Effector memory CD4-positive, alpha-beta T cell (primary cell): ENCODE results near the gene TFEB.
A peak's percentile ranks its signal among the peaks of the same experiment; 100 is the strongest.

Experiments
- DNase-seq, 3 donors: peaks; one replicate each; pipeline ENCODE4 v3.0.0-alpha.2; 2020
- H3K27ac ChIP-seq: 2 replicates; pipeline ENCODE4 v1.7.0; 2013; ENCODE audit warnings: mild to moderate bottlenecking, low read length, moderate library complexity; ENCODE audit not compliant: insufficient read depth, poor library complexity, severe bottlenecking
- H3K27me3 ChIP-seq: replicated peaks from 2 replicates; pipeline ENCODE4 v1.7.0; 2013; ENCODE audit warnings: mild to moderate bottlenecking, low read length; ENCODE audit not compliant: insufficient read depth, control insufficient read depth, poor library complexity, severe bottlenecking
- H3K36me3 ChIP-seq: 2 replicates; pipeline ENCODE4 v1.7.0; 2013; ENCODE audit warnings: mild to moderate bottlenecking, low read length, moderate library complexity; ENCODE audit not compliant: control insufficient read depth, insufficient read depth
- H3K4me1 ChIP-seq: 2 replicates; pipeline ENCODE4 v1.7.0; 2013; ENCODE audit warnings: low read length, mild to moderate bottlenecking; ENCODE audit not compliant: control insufficient read depth, insufficient read depth, poor library complexity, severe bottlenecking
- H3K4me3 ChIP-seq: 2 replicates; pipeline ENCODE4 v1.7.0; 2013; ENCODE audit warnings: low read length, low read depth, mild to moderate bottlenecking; ENCODE audit not compliant: insufficient read depth, poor library complexity, severe bottlenecking
- H3K9me3 ChIP-seq: 2 replicates; pipeline ENCODE4 v1.7.0; 2013; ENCODE audit warnings: mild to moderate bottlenecking, low read length, moderate library complexity; ENCODE audit not compliant: control insufficient read depth

Gene TFEB

DNA sequence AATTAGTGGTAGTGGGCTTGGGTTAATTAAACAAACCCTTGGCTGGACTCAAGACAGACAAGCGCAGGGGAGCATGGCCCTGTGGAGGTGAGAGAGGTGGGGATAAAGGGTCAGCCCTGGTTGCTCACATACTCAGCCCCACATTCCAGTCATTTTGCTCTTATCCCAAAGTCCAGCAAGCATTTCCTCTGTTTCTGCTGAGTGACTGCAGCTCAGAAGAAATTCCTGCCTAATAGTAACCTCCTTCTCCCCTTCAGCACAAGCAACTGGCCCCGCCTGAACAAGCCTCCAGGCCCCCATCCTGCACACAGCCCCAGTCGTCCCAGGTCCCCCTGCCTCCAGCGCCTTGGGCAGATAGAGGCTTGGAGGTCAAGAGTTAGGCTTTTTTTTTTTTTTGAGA lies 3.6 kb upstream of the TFEB start:
- Histone ChIP-seq H3K9me3 (no peaks in the 10 kb centered on the region), H3K4me3 (no peak overlapping the region), H3K4me1 (peaks cover under 1% of the 10 kb centered on the region), H3K27ac (no peak overlapping the region), H3K27me3 (no peaks in the 10 kb centered on the region), H3K36me3 (no peaks in the 10 kb centered on the region)
- DNase-seq, result no peak

DNA sequence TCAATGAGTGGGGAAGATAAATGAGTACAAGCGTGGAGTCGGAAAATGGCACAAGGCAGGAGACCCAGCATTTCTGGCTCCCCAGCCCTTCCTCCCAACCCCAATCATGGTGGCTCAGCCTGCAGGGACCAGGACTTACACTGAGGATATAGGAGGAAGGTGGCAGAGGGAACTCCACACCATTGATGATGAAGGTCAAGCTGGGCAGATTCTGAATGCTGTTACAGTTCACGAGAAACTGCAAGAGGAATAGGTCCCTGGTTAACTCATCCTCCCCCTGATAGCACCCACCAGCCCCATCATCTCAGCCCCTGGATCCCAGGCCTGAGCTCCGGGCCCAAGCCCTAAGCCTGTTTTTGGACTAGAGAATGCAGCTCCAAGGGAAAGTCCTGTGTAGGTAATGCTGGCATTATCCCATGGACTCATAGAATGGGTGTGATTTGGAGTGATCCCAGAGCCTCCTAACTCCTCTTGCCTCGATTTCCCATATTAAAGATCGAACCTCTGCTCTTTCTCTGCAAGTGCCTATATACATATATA lies 2.3 kb upstream of the TFEB start:
- no peak overlapping the region for H3K4me3 ChIP-seq
- no peak overlapping the region for H3K27ac ChIP-seq
- H3K9me3 ChIP-seq, result no peaks in the 10 kb centered on the region
- no peaks in the 10 kb centered on the region for H3K36me3 ChIP-seq
- no peak for DNase-seq
- peaks cover 13% of the 10 kb centered on the region for H3K4me1 ChIP-seq
- no peaks in the 10 kb centered on the region for H3K27me3 ChIP-seq

DNA sequence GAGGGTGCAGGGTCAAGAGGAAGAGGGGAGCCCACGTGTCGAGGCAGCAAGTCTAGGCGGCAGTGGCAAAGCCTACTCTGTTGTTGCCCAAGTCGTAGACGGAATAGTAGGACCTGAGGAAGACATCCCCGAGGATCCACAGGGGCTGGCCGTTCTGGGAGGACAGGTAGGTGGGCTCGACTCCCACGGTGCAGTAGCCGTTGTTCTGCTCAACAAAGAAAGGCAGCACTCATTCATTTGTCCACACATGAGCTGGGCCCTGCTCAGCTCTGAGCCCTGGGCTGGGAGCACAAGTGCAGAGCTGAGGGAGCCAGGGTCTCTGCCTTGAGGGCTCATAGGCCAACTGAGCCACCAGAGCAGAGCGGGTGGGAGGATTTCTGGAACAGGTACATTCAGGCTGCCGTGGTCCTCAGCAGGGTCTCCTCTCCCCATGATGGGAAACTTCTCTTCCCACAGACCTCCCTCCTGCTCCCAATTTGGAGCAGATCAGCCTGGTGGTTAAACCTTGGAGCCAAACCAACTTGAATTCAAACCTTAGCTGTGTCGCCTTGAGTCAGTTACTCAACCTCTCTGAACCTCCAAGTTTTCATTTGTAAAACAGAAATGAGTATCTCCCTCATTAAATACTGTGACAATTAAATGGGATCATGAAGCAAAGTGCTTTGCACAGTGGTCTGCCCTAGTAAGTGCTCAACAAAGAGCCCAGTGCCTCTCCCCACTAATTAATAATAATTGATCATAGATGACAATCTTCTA lies 1.6 kb upstream of the TFEB start:
- Histone ChIP-seq H3K27ac (no peak overlapping the region), H3K4me1 (peaks cover 18% of the 10 kb centered on the region), H3K9me3 (no peaks in the 10 kb centered on the region), H3K4me3 (no peak overlapping the region), H3K27me3 (no peaks in the 10 kb centered on the region), H3K36me3 (no peaks in the 10 kb centered on the region)
- DNase-seq, result no peak

DNA sequence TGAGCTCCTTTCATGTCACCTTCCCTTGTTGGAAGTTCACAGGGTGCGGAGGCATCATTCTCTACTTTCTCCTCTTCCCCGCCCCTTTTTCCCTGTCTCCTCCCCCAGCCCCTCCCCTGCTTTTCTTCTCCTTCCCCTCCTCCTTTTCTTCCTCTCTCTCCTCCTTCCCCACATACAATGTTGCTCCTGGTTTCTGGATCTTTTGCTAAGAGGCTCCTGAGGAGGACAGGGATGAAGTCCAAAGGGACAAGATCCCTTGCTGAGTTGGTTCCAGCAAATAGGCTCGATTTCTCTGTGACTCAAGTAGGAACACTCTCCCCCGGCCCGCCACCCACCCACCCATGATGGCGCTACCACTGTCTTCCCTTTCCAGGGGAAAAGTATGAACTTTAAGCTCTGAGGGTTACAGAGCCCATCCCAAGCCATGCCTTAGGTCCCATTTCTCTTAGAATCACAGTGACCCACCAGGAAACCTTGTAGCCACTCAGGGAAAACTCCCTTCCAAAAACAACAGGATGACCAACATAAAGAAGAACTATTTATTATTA lies 852 bp upstream of the TFEB start:
- Histone ChIP-seq H3K9me3 (no peaks in the 10 kb centered on the region), H3K27me3 (no peaks in the 10 kb centered on the region), H3K27ac (no peak overlapping the region), H3K4me3 (no peak overlapping the region), H3K4me1 (peaks cover 20% of the 10 kb centered on the region), H3K36me3 (no peaks in the 10 kb centered on the region)
- DNase-seq, result no peak

DNA sequence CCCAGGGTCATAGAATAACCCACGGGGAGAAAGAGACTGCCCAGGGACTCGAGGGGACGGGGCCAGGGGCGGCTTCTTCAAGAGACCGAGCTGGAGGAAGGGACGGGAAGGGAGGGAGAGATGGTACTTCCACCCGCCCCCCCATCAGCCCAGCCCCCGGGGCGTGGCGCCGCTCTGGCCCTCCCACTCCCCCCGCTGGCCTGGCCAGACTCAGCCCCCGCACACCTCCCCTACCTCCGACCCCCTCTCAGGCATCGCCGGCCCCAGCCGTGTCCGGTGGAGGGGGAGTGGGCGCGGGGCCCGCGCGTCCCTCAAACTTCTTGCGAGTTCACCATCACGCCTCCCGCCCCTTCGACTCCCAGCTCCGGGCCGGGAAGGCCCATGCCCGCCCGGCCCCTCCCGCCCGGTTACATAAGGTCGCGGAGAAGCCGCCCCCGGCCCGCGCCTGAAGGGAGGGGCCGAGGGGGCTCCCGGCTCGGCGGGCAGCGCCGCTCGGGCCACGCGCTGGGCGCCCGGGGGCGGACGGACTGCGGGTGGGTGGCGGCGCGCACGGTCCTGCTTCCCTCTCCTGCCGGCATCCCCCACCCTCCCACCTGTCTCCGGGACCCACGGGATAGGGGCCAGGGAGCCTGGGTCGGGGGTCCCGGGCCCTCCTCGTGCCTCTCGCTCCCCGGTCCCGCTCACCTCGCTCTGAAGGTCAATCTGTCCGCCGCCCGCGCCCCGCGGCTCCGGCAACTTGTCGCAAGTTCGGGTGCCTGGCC lies 562 bp downstream of the TFEB start:
- peak; percentile 50 to 67 (median 61) for DNase-seq
- H3K27ac ChIP-seq, result peak overlapping the region; percentile 84
- peaks cover 29% of the 10 kb centered on the region for H3K4me1 ChIP-seq
- H3K9me3 ChIP-seq, result no peaks in the 10 kb centered on the region
- no peaks in the 10 kb centered on the region for H3K36me3 ChIP-seq
- H3K27me3 ChIP-seq, result no peaks in the 10 kb centered on the region
- H3K4me3 ChIP-seq, result peak overlapping the region; percentile 78

DNA sequence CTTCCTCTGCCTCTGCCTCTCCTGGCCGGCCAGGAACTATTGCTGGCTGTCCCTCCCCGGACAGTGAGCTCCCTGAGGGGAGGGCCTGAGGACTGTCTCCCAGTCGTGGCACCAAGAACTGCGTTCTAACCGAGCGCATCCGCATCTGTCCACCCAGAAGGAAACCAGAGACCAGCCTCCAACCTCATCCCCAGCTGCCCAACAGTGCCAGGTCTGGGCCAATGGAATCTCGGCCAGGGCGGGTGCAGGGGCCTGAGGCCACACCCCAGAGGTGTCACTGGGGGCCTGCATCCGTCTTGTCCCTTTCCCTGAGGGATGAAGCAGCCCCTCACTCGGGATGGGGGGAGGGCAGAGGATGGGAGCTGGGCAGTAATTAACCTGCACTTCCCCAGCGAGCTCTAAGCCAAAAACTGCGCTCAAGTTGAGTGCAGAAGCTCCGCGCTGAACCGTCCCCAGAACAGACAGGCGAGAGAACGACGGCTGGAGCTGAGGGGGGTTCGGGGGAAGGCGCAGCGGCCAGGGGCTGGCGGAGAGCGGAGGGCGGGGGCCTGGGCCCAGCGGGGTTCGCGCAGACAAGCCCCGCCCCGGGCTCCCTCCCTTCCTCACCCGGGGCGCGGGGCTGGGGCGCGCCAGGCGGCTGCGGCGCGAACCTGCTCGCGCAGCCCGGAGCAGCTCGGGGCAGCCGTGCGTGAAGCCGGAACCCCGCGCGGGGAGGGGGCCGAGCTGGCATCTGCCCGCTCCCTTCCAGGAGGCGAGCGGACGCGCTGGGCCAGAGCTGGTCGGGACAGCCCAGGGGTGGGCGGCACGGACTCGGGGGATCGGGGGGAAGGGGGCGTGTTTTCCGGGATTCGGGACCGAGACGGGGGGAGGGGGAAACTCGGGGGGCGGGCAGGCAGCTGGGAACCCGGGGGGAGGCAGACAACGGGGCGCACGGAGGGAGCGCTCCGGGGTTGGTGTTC lies 1.4 kb downstream of the TFEB start:
- Histone ChIP-seq H3K27ac (peak overlapping the region; percentile 84), H3K27me3 (no peaks in the 10 kb centered on the region), H3K36me3 (no peaks in the 10 kb centered on the region), H3K9me3 (no peaks in the 10 kb centered on the region), H3K4me3 (peak overlapping the region; percentile 78), H3K4me1 (peaks cover 29% of the 10 kb centered on the region)
- DNase-seq, result peak; percentile 52 to 65 (median 57)

DNA sequence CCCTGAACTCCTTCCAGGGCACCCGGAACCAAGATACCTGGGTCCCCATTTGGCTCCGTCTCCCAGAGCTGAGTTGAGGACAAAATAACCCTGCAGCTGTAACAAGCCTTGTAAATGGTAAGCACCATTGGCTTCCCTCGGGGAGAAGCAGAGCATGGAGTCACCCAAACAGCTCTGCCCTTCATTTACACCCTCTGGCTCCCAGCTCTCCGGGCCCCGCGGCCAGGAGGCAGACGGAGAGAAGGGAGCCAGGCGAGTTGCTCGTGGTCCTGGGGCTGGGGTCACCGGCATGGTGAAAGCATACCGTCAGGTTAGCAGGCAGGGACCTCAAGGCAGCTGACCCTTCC lies 2.1 kb downstream of the TFEB start:
- Histone ChIP-seq H3K36me3 (no peaks in the 10 kb centered on the region), H3K4me1 (peaks cover 29% of the 10 kb centered on the region), H3K27ac (peak overlapping the region; percentile 84), H3K27me3 (no peaks in the 10 kb centered on the region), H3K9me3 (no peaks in the 10 kb centered on the region), H3K4me3 (peak overlapping the region; percentile 78)
- DNase-seq, result no peak

DNA sequence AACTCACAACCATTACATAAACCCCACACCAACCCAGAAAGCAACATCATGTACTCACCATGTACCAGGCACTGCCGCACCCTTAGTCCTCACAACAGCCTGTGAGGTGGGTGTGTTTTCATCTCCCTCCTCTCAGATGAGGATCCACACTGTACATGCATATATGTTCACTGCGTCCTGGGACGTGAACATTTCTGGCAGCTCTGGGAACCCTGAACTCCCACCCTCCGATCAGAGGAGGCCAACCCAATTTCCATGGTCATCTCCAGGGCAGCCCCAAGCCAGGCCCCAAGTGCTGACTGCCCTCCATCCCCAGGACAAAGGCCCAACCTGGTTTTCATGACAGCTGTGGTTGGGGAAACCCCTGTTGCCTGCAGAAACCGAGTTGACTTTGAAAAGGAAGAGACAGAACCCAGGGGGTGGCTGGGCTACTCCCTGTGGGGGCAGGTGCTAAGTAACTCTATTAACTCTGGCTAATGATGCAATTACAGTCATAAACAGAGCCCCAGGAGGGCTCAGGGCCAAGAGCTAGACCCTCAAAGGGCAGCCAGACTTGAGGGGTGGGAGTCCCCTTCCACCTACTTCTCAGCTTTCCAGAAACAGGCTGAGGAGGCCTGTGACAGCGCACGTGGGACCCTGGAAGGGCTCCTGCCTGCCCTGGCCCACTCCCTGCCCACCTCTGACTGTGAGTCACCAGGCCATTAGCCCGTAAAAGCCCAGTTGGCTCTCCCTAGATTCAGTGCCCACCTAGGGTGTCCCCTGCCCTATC lies 2.6 kb downstream of the TFEB start:
- Histone ChIP-seq H3K9me3 (no peaks in the 10 kb centered on the region), H3K4me3 (peak overlapping the region; percentile 21), H3K27me3 (no peaks in the 10 kb centered on the region), H3K36me3 (no peaks in the 10 kb centered on the region), H3K27ac (peak overlapping the region; percentile 84), H3K4me1 (peaks cover 29% of the 10 kb centered on the region)
- peak; percentile 48 to 62 (median 52) for DNase-seq

DNA sequence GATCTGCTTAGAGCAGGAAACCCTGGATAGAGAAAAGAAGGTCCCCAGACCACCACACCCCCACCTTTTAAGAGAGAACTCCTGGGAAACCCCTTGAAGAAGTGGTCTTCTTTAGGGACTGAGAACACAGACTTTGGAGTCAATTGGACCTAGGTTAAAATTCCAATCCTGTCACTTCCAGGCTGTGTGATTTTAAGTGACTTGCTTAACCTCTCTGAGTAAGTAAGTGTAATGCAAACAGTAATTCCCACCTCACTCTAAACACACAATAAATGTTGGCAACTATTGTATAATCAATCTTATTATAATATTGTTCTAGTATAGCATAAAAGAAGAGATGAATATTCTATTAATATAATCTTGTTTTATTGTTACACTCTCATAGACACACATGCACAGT lies 3.3 kb downstream of the TFEB start:
- Histone ChIP-seq H3K9me3 (no peaks in the 10 kb centered on the region), H3K27ac (peak overlapping the region; percentile 84), H3K4me3 (no peak overlapping the region), H3K4me1 (peaks cover 30% of the 10 kb centered on the region), H3K36me3 (no peaks in the 10 kb centered on the region), H3K27me3 (no peaks in the 10 kb centered on the region)
- no peak for DNase-seq
